GM18505 (cell line): ENCODE data around the gene EFEMP2.

Experiments
- ATAC-seq: cut with Tn5 transposase; IDR thresholded peaks from one replicate; pipeline ENCODE4 v1.9.1; 2021; ENCODE audit not compliant: unreplicated experiment
- POLR2A ChIP-seq: IDR thresholded peaks from 4 replicates; pipeline ENCODE4 v1.6.1; 2011; ENCODE audit warnings: borderline replicate concordance; ENCODE audit not compliant: insufficient read depth, insufficient read length; ENCODE audit errors: extremely low read depth

The EFEMP2 gene

GRCh38 chr11:65885808-65886536, 13.4 kb upstream of the EFEMP2 start:
- no peak for ATAC-seq
- TF ChIP-seq POLR2A, result no peak

GRCh38 chr11:65885231-65885630, 12.6 kb upstream of the EFEMP2 start:
- TF ChIP-seq POLR2A, result no peak
- ATAC-seq, result no peak

- ATAC-seq, result no peak
- TF ChIP-seq POLR2A, result no peak
Measured at GRCh38 chr11:65884716-65885092, 12.1 kb upstream of the EFEMP2 start.

GRCh38 chr11:65883786-65884715, 11.5 kb upstream of the EFEMP2 start:
- ATAC-seq, result no peak
- TF ChIP-seq POLR2A, result no peak

- ATAC-seq, result no peak
- no peak for TF ChIP-seq POLR2A
Measured at GRCh38 chr11:65883058-65883761, 10.6 kb upstream of the EFEMP2 start.

- no peak for TF ChIP-seq POLR2A
- no peak for ATAC-seq
Measured at GRCh38 chr11:65882120-65883057, 9.8 kb upstream of the EFEMP2 start.

GRCh38 chr11:65880844-65881421, 8.3 kb upstream of the EFEMP2 start:
- ATAC-seq, result no peak
- TF ChIP-seq POLR2A, result no peak

GRCh38 chr11:65880027-65880426, 7.4 kb upstream of the EFEMP2 start:
- TF ChIP-seq POLR2A, result no peak
- no peak for ATAC-seq

GRCh38 chr11:65879617-65880016, 7.0 kb upstream of the EFEMP2 start, which contains the start of gene CTSW:
CTSW (plus strand) TSS chr11:65879837; CDS start chr11:65879855, 18 bp downstream.
- no peak for TF ChIP-seq POLR2A
- ATAC-seq, result no peak

GRCh38 chr11:65873318-65874156, 937 bp upstream of the EFEMP2 start:
- peak; percentile 66 for TF ChIP-seq POLR2A
- ATAC-seq, result peak; percentile 78
